ENCODE data around the gene FAM50B.

FAM50B gene

DNA sequence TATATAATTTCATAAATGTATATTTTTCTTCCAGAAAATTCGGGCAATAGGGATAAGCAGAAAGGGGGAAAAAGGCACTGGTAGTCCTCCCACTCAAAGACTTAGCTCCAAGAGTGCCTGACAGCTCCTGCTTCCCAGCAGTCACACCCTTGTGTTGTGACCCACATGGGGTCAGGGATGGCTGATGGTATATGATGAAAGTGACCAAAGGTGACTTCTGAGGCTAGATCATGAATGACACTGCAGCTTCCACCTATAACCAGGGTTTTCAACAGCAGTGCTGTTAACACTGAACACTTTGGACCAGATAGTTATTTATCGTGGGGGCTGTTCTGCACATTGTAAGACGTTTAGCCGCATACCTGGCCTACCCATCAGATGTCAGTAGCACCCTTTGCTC, 22.3 kb downstream of the FAM50B start:
- no peak for DNase-seq (ENCODE audit: low spot score)
- in situ Hi-C loops (cut with MboI; ENCODE audit: low sequenced_read_pairs, unreplicated experiment), result no loop called here
- TF ChIP-seq, protein P1, sequence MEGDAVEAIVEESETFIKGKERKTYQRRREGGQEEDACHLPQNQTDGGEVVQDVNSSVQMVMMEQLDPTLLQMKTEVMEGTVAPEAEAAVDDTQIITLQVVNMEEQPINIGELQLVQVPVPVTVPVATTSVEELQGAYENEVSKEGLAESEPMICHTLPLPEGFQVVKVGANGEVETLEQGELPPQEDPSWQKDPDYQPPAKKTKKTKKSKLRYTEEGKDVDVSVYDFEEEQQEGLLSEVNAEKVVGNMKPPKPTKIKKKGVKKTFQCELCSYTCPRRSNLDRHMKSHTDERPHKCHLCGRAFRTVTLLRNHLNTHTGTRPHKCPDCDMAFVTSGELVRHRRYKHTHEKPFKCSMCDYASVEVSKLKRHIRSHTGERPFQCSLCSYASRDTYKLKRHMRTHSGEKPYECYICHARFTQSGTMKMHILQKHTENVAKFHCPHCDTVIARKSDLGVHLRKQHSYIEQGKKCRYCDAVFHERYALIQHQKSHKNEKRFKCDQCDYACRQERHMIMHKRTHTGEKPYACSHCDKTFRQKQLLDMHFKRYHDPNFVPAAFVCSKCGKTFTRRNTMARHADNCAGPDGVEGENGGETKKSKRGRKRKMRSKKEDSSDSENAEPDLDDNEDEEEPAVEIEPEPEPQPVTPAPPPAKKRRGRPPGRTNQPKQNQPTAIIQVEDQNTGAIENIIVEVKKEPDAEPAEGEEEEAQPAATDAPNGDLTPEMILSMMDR (IDR thresholded peaks at IDR 0.05; ENCODE audit: borderline replicate concordance, control extremely low read depth, extremely low read depth, insufficient read depth, missing control alignments), result no peak

DNA sequence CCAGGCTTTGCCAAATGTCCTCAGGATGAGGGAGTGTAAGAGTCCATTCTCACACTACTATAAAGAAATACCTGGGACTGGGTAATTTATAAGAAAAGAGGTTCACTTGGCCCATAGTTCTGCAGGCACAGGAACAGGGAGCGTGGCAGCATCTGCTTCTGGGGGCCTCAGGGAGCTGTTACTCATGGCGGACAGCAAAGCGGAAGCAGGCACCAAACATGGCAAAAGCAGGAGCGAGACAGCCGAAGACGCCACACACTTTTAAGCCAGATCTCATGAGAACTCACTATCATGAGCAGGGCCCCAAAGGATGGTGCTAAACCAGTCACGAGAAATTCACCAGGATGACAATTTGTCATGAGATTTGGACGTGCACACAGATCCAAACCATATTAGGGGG, 22.8 kb downstream of the FAM50B start:
- TF ChIP-seq, protein P1 (IDR thresholded peaks at IDR 0.05; ENCODE audit: borderline replicate concordance, control extremely low read depth, extremely low read depth, insufficient read depth, missing control alignments), result no peak
- no peak for DNase-seq (ENCODE audit: low spot score)
- in situ Hi-C loops (cut with MboI; ENCODE audit: low sequenced_read_pairs, unreplicated experiment), result no loop called here

DNA sequence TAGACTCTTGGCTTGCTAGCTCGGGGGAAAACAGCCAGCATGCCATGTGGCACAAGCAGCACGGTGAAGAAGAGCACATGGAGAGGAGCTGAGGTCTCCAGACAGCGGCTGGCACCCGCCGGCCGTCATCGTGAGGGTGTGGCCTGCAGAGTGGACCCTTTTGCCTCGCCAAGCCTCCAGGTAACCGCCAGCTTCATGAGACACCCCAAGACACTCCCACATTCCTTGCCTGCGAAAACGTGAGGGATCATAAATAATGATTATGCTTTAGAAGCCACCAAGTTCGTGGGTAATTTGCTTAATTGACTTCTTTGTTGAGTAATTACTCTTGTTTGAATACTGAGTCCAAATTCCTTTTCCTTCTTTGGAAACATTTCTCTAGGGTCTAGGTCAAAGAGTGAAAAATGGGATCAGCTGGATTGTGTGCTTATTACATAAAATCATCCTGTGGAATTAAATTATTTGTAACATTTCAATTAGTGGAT, 23.2 kb downstream of the FAM50B start:
- TF ChIP-seq, protein P1 (IDR thresholded peaks at IDR 0.05; ENCODE audit: borderline replicate concordance, control extremely low read depth, extremely low read depth, insufficient read depth, missing control alignments), result no peak
- DNase-seq (ENCODE audit: low spot score), result no peak
- in situ Hi-C loops (cut with MboI; ENCODE audit: low sequenced_read_pairs, unreplicated experiment), result no loop called here

DNA sequence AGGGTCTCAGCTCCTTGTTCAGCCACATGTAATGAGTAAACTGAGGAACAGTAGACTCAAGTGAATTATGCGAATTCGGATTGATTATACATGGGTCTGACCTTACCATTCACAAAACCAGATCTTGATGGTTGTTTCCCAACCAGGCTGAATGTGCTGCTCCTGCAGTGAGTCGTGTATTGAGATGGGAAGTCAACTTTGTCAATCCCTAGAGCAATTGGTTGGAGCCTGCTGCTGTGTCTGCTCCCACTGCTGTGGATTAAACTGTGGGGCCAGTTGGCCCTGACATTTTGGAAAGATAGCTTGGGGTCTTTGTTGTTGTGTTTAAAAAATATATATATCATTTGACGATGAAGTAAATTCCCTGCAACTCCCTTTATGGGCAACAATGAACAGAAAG, 23.9 kb downstream of the FAM50B start:
- in situ Hi-C loops (cut with MboI; ENCODE audit: low sequenced_read_pairs, unreplicated experiment), result no loop called here

DNA sequence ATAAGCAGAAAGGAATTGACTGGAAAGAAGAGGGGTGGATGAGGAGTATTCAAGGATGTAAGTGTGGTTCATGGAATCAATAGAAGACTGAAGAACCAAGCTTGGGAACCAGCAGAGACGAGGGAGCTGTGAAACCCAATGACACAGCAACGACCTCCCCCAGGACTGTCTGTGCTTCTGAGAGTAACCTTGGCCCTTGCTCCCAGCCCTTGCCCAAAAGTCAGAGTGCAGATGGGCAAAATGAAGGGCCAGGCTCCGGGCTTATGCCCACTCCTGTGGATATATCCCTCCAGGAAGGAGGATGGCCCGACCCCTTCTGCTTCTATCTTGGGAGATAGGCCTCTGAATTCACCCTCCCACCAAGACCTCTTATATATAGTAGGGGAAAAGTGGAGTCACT, 24.9 kb downstream of the FAM50B start:
- DNase-seq (ENCODE audit: low spot score), result no peak
- in situ Hi-C loops (cut with MboI; ENCODE audit: low sequenced_read_pairs, unreplicated experiment), result no loop called here
- TF ChIP-seq, protein P1 (IDR thresholded peaks at IDR 0.05; ENCODE audit: borderline replicate concordance, control extremely low read depth, extremely low read depth, insufficient read depth, missing control alignments), result no peak

More for the DNA sequence above, 23.9 kb downstream of the FAM50B start:
- DNase-seq (ENCODE audit: low spot score), result no peak
- TF ChIP-seq, protein P1 (IDR thresholded peaks at IDR 0.05; ENCODE audit: borderline replicate concordance, control extremely low read depth, extremely low read depth, insufficient read depth, missing control alignments), result no peak

DNA sequence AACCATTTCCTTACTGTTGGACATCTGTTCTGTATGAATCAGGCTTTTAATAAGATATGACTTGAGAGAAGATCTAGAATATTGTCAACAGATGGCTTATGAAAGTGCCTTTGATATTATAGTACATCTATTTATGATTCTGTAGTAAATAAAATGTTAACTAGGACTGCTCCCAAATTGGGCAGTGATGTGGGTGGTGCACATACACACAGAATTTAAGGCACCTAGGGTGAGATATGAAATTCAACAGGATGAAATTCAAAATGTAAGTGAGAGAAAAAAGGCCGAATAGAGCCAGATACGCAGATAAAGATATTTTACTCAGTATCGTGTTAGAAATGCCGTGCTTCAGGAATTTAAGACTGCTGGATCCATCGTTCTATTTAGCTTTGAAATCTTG, 26.3 kb downstream of the FAM50B start:
- TF ChIP-seq, protein P1 (IDR thresholded peaks at IDR 0.05; ENCODE audit: borderline replicate concordance, control extremely low read depth, extremely low read depth, insufficient read depth, missing control alignments), result no peak
- in situ Hi-C loops (cut with MboI; ENCODE audit: low sequenced_read_pairs, unreplicated experiment), result no loop called here
- no peak for DNase-seq (ENCODE audit: low spot score)

DNA sequence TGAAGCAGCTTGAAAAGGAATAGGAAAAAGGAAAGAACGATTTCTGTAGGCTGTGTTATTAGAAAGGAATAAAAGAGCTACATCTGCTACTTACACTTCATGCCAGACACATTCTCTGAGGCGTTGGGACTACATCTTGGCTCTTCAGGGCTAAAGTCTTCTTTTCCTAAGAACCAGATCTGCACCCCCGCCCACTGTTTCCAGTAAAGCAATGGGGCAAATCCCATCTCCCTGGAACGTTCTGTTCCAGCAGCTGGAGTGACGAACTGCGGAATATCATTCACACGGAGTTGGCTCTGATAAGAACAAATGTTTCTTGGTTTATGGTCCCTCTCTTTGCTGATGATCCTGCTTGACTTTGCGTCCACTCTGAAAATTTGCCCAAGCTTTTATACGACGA, 26.9 kb downstream of the FAM50B start:
- DNase-seq (ENCODE audit: low spot score), result no peak
- in situ Hi-C loops (cut with MboI; ENCODE audit: low sequenced_read_pairs, unreplicated experiment), result no loop called here
- TF ChIP-seq, protein P1 (IDR thresholded peaks at IDR 0.05; ENCODE audit: borderline replicate concordance, control extremely low read depth, extremely low read depth, insufficient read depth, missing control alignments), result no peak
